ENCODE results near the gene APRT. TPM values are rescaled to one million over a fixed set of nuclear protein-coding genes. Genes with fewer than 3 reads are reported as not detected.
A peak's percentile ranks its signal among the peaks of the same experiment; 100 is the strongest.

The APRT gene
- total and polyA plus RNA-seq, 9 of the 15 experiments (the other 6 are each of a cell fraction or from before 2014, with no cell fraction given) = 41.7 to 409 (median 146) TPM

DNA sequence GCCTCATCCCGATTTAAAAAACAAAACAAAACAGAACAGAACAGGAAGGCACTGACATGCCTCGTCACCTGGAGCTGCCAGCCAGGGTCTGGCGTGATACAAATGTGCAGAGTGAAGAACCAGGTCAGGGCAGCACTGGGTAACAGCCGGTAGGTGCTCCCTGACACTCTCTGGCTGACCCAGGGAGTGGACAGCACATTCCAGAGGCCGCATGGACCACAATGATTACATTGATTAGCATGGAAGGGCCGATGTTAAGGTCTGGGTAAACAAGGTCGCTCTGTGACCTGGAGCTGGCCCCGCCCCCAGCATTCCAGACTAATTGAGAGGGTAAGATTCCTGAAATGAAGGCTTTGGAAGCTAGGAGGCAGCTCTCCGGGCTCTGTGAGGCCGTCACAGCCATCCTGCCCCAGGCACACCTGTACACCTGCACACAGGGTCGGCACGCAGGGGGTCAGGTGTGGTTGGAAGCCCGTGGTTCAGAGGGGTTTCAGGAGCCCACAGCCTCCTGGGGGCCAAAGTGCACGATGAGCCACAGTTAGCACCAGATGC, 48.1 kb downstream of the APRT start (continued):
- TF ChIP-seq TAF1 (IDR thresholded peaks at IDR 0.05; ENCODE audit: control insufficient read depth, extremely low read depth, insufficient read depth, low read length, severe bottlenecking) (no peak), IRF2 (CRISPR knock-in tag; IDR thresholded peaks at IDR 0.05) (no peak), EP400 (IDR thresholded peaks at IDR 0.05) (no peak), CCNT2 (IDR thresholded peaks at IDR 0.05; ENCODE audit: borderline replicate concordance, extremely low read depth, insufficient read length, low read depth, low read length) (no peak), GATA2 (CRISPR knock-in tag; IDR thresholded peaks at IDR 0.05) (0 out of 2 replicates have a peak, but pooled peaks have one; percentile 54), DPF2 (IDR thresholded peaks at IDR 0.05) (no peak), FOXK1 (CRISPR knock-in tag; IDR thresholded peaks at IDR 0.05; ENCODE audit: borderline replicate concordance) (no peak), ZBTB17 (CRISPR knock-in tag; IDR thresholded peaks at IDR 0.05) (no peak), ARID1B (IDR thresholded peaks at IDR 0.05) (peak; percentile 71), ZNF263 (CRISPR knock-in tag; IDR thresholded peaks at IDR 0.05; ENCODE audit: borderline replicate concordance) (peak; percentile 70; the same call in 1 of the 2 replicates), GABPB2 (CRISPR knock-in tag; conservative IDR thresholded peaks at IDR 0.05) (no peak), SUPT5H (IDR thresholded peaks at IDR 0.05) (no peak), PCBP1 (IDR thresholded peaks at IDR 0.05; ENCODE audit: low read depth, low read length, poor library complexity, severe bottlenecking) (no peak), ERF (CRISPR knock-in tag; IDR thresholded peaks at IDR 0.05) (no peak), BDP1 (IDR thresholded peaks at IDR 0.05; ENCODE audit: insufficient read depth, insufficient read length) (no peak), EGR1 (conservative IDR thresholded peaks at IDR 0.05) (no peak), ILK (tag; IDR thresholded peaks at IDR 0.05; ENCODE audit: borderline replicate concordance, low read depth) (no peak), TCF7L2 (IDR thresholded peaks at IDR 0.05; ENCODE audit: low read depth, low read length) (no peak), HNRNPLL (IDR thresholded peaks at IDR 0.05; ENCODE audit: low read depth, low read length, poor library complexity, severe bottlenecking) (no peak), CREBBP (IDR thresholded peaks at IDR 0.05; ENCODE audit: low read depth, low read length) (no peak), CTBP1 (IDR thresholded peaks at IDR 0.05; ENCODE audit: borderline replicate concordance) (peak; percentile 76; the same call in 1 of the 2 replicates)
- TF ChIP-seq, protein P1, sequence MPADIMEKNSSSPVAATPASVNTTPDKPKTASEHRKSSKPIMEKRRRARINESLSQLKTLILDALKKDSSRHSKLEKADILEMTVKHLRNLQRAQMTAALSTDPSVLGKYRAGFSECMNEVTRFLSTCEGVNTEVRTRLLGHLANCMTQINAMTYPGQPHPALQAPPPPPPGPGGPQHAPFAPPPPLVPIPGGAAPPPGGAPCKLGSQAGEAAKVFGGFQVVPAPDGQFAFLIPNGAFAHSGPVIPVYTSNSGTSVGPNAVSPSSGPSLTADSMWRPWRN (IDR thresholded peaks at IDR 0.05; ENCODE audit: low read depth) = peak; percentile 33; the same call in 1 of the 2 replicates
- TF ChIP-seq, protein P2, sequence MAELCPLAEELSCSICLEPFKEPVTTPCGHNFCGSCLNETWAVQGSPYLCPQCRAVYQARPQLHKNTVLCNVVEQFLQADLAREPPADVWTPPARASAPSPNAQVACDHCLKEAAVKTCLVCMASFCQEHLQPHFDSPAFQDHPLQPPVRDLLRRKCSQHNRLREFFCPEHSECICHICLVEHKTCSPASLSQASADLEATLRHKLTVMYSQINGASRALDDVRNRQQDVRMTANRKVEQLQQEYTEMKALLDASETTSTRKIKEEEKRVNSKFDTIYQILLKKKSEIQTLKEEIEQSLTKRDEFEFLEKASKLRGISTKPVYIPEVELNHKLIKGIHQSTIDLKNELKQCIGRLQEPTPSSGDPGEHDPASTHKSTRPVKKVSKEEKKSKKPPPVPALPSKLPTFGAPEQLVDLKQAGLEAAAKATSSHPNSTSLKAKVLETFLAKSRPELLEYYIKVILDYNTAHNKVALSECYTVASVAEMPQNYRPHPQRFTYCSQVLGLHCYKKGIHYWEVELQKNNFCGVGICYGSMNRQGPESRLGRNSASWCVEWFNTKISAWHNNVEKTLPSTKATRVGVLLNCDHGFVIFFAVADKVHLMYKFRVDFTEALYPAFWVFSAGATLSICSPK (IDR thresholded peaks at IDR 0.05; ENCODE audit: borderline replicate concordance) = no peak
- TF ChIP-seq, protein P3, sequence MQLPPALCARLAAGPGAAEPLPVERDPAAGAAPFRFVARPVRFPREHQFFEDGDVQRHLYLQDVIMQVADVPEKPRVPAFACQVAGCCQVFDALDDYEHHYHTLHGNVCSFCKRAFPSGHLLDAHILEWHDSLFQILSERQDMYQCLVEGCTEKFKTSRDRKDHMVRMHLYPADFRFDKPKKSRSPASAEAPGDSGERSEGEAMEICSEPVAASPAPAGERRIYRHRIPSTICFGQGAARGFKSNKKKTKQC (CRISPR knock-in tag; IDR thresholded peaks at IDR 0.05) = no peak
- TF ChIP-seq, protein P4, sequence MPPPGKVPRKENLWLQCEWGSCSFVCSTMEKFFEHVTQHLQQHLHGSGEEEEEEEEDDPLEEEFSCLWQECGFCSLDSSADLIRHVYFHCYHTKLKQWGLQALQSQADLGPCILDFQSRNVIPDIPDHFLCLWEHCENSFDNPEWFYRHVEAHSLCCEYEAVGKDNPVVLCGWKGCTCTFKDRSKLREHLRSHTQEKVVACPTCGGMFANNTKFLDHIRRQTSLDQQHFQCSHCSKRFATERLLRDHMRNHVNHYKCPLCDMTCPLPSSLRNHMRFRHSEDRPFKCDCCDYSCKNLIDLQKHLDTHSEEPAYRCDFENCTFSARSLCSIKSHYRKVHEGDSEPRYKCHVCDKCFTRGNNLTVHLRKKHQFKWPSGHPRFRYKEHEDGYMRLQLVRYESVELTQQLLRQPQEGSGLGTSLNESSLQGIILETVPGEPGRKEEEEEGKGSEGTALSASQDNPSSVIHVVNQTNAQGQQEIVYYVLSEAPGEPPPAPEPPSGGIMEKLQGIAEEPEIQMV (tag; conservative IDR thresholded peaks at IDR 0.05; ENCODE audit: low read depth) = no peak
